Cardiac muscle cell (in vitro differentiated cells and primary cell): ENCODE measurements around the gene CANT1. TPM values are rescaled to one million over a fixed set of nuclear protein-coding genes. Genes with fewer than 3 reads are reported as not detected.
"Not testable (repeated sequence)": the region's sequence is repeated elsewhere in the genome, so short reads cannot be mapped to it uniquely, and the experiment has no call there.

Experiments
- DNase-seq, 2 donors: peaks; one replicate each; pipeline versions ENCODE4 v3.0.0 to v3.0.0-alpha.2; 2010 to 2017; ENCODE audit warnings: low read depth in 1 of 2, low spot score in 1 of 2
- H3K27ac ChIP-seq: fragments of 200-600 bp; sonication (generic); 2 replicates; pipeline ENCODE4 v1.5.1; 2016
- H3K27me3 ChIP-seq: fragments of 200-600 bp; sonication (generic); 2 replicates; pipeline ENCODE4 v1.6.0; 2016; ENCODE audit warnings: control low read depth
- H3K36me3 ChIP-seq: fragments of 200-600 bp; sonication (generic); 2 replicates; pipeline ENCODE4 v1.5.1; 2016; ENCODE audit warnings: control low read depth
- H3K4me1 ChIP-seq: fragments of 200-600 bp; sonication (generic); 2 replicates; pipeline ENCODE4 v1.8.1; 2017; ENCODE audit warnings: low read depth, mild to moderate bottlenecking, mixed run types
- H3K4me3 ChIP-seq: fragments of 200-600 bp; sonication (generic); 2 replicates; pipeline ENCODE4 v1.5.1; 2016; ENCODE audit warnings: mild to moderate bottlenecking
- H3K9me3 ChIP-seq: fragments of 200-600 bp; sonication (generic); 2 replicates; pipeline ENCODE4 v1.5.1; 2017; ENCODE audit warnings: low read depth, mild to moderate bottlenecking, control low read depth
- polyA plus RNA-seq: library from polyadenylated mRNA; unstranded; fragments of >200 nt; fragmentation: Nextera tagmentation; extraction: Ambion mirVana; gene quantifications from 2 replicates; pipeline ENCODE4 v1.2.1, GENCODE V29; 2016
- total RNA-seq: library from RNA; depleted of rRNA; stranded (reverse); fragments of >200 nt; gene quantifications from 2 replicates; pipeline ENCODE4 v1.2.3, GENCODE V29; 2016
- TF ChIP-seq, protein P1 (sequence below): IDR thresholded peaks from 2 replicates; pipeline ENCODE4 v1.5.1; 2012; ENCODE audit warnings: low read depth, mild to moderate bottlenecking, low read length

Gene CANT1
- total and polyA plus RNA-seq, 2 experiments from 2014 or later, result 33.6 to 55.3 TPM

DNA sequence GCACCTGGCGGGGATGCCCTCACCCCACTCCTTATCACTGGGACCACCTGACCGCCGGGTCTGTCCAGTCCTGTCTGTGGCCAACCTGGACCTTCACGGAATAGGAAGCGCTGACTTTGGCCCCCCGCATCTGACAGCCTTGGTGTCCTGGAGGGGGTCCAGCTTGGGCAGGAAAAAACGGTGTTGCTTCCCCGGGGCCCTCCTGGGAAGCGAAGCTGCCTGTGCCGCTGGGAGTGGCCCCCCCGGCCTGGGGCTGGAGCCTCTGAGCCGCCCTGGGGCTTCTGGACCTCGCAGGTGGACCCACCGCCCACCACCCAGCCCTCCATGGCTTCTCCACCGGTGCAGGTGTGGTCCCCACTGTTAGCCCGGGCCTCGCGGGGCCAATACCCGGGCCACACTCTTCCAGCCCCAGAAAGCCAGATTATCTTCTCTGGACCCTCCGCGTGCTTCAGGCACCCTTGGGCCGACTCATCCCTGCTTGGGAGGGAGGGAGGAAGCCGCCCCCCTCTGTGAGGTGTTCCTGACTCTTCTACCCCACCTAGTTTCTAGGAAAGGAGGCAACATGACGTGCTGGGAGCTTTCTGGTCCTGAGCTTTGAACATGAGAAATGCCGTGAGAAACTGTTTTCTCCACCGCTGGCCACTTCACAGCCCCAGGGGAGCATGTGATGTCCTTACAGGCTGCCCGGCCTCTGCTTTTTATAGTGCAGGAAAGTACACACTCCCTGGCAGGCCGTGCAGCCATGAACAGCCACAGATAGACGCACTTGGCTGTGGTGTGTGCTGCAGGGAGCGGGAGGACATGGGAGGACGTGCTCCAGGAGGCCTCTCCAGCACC, 15.6 kb upstream of the CANT1 start:
- DNase-seq, result peak; percentile 48 to 49
- H3K27me3 ChIP-seq, result peaks cover 21% of the 10 kb centered on the region
- no peaks in the 10 kb centered on the region for H3K36me3 ChIP-seq
- H3K27ac ChIP-seq, result no peak overlapping the region
- TF ChIP-seq, protein P1, sequence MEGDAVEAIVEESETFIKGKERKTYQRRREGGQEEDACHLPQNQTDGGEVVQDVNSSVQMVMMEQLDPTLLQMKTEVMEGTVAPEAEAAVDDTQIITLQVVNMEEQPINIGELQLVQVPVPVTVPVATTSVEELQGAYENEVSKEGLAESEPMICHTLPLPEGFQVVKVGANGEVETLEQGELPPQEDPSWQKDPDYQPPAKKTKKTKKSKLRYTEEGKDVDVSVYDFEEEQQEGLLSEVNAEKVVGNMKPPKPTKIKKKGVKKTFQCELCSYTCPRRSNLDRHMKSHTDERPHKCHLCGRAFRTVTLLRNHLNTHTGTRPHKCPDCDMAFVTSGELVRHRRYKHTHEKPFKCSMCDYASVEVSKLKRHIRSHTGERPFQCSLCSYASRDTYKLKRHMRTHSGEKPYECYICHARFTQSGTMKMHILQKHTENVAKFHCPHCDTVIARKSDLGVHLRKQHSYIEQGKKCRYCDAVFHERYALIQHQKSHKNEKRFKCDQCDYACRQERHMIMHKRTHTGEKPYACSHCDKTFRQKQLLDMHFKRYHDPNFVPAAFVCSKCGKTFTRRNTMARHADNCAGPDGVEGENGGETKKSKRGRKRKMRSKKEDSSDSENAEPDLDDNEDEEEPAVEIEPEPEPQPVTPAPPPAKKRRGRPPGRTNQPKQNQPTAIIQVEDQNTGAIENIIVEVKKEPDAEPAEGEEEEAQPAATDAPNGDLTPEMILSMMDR, result no peak
- peaks cover 46% of the 10 kb centered on the region for H3K4me1 ChIP-seq
- peak overlapping the region; percentile 42 for H3K4me3 ChIP-seq
- H3K9me3 ChIP-seq, result no peaks in the 10 kb centered on the region

DNA sequence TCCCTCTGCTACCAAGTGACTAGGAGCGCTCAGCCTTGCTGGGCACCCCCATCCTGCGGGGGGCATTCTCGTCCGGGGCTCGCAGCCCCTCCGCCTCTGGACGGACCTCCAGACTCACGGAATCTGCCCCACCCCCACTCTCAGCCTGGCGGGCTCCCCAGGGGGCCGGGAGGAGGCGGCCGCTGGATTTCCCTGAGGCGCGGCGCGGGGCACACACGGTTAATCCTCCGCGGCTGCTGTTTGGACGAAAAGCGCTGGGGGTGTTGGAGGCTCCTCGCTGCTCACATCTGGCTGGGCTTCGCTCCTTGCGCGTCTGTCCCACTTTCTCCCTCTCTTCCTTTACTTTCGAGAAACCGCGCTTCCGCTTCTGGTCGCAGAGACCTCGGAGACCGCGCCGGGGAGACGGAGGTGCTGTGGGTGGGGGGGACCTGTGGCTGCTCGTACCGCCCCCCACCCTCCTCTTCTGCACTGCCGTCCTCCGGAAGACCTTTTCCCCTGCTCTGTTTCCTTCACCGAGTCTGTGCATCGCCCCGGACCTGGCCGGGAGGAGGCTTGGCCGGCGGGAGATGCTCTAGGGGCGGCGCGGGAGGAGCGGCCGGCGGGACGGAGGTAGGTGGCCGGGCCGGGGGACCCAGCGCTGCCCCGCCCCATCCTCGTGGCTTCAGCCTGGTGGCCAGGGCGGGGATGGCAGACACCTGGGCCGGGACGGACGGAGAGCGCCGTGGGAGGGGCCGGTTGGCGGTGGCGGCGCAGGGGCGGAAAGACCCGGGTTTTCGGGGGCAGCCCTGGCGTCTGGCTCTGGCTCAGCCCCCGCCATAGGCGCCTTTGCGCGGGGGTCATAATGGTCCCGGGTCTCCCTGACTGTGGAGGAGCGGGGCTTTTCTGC, 14.6 kb upstream of the CANT1 start, which contains the start of gene C1QTNF1:
TSS of gene C1QTNF1 (plus strand) at position 284 of the 886 bp plus-strand sequence. CDS start 19,800 bp downstream, outside the sequence.
- H3K4me3 ChIP-seq, result peak within 1 kb of the TSS; percentile 42
- peak; percentile 68 to 88 for DNase-seq
- H3K9me3 ChIP-seq, result no peaks in the 10 kb centered on the region
- peaks cover 56% of the 10 kb centered on the region for H3K4me1 ChIP-seq
- H3K27me3 ChIP-seq, result peaks cover 12% of the 10 kb centered on the region
- H3K27ac ChIP-seq, result no peak within 1 kb of the TSS
- TF ChIP-seq, protein P1, result peak; percentile 27
- H3K36me3 ChIP-seq, result no peaks in the 10 kb centered on the region

DNA sequence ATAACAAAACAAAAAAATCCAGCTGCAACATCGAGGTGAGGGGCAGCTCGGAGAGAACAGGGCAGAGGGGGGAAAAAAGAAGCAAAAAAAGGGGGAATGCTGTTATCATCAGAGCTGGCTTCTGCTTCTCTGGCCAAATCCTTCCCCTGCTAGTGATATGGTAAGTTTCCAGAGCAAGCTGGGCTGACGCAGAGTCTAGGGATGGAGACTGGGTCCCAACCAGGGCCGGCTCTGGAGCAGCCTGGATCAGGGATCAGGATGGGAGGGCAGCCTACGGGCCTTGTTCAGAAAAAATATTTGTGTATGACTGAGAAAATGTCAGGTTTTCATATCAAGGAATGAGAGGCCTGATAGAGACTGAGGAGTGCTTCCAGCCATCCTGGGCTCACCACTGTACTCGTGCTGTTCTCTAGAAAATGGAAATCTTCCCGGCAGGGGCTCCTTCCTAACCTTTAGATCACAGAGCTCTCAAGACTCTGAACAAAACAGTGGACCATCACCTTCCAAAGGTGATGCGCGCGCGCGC, 13.7 kb upstream of the CANT1 start:
- H3K4me3 ChIP-seq, result no peak overlapping the region
- TF ChIP-seq, protein P1, result no peak
- no peaks in the 10 kb centered on the region for H3K36me3 ChIP-seq
- peaks cover 56% of the 10 kb centered on the region for H3K4me1 ChIP-seq
- H3K27me3 ChIP-seq, result peaks cover 7% of the 10 kb centered on the region
- no peaks in the 10 kb centered on the region for H3K9me3 ChIP-seq
- peak in 1 of 2 donors; percentile 76 for DNase-seq
- H3K27ac ChIP-seq, result no peak overlapping the region

DNA sequence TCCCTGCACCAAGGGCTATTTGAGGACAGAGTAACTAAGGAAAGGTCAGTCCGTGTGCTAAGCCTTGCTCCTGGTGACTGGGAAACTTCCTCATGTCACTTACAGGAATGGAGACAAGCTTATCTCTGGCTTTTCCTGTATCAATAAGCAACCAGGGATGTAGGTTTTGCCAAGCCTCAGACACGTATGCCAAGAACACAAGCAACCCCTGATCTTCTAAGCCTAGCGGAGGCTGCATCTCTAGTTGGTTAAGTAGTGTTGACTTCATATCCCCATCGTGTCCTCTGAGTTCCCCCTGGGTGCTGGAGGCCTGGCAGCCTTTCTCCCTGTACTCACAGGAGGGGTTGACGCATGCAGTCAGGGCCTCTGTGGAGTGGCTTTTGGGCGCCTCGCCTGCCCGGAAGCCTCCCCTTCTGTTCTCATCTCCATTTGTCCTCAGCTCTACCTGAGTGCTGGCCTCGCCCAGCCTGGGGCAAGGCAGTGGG, 13.0 kb upstream of the CANT1 start:
- TF ChIP-seq, protein P1, result no peak
- no peak overlapping the region for H3K4me3 ChIP-seq
- H3K9me3 ChIP-seq, result no peaks in the 10 kb centered on the region
- peaks cover 49% of the 10 kb centered on the region for H3K4me1 ChIP-seq
- peaks cover 7% of the 10 kb centered on the region for H3K27me3 ChIP-seq
- H3K27ac ChIP-seq, result no peak overlapping the region
- no peaks in the 10 kb centered on the region for H3K36me3 ChIP-seq
- DNase-seq, result peak in 1 of 2 donors; percentile 99

DNA sequence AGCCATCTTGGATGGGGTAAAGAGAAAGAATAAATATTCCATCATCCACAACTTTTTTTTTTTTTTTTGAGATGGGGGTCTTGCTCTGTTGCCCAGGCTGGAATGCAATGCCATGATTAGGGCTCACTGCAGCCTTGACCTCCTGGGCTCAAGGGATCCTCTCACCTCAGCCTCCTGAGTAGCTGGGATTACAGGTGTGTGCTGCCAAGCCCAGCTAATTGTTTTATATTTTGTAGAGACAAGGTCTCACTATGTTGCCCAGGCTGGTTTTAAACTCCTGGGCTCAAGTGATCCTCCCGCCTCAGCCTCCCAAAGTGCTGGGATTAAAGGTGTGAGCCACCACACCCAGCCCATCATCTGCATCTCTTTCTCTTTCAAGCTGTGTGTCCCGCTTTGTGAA, 12.4 kb upstream of the CANT1 start:
- peaks cover 42% of the 10 kb centered on the region for H3K4me1 ChIP-seq
- H3K27ac ChIP-seq, DNase-seq, H3K4me3 ChIP-seq, H3K36me3 ChIP-seq, H3K9me3 ChIP-seq, H3K27me3 ChIP-seq: not testable (repeated sequence)
